ENCODE data around the gene VGLL2. TPM values are rescaled to one million over a fixed set of nuclear protein-coding genes. Genes with fewer than 3 reads are reported as not detected.

VGLL2 gene
- polyA plus RNA-seq, 2 donors, result 0.04 TPM

GRCh38 chr6:117267054-117267347 is 1.6 kb downstream of the VGLL2 start:
- H3K27ac ChIP-seq (ENCODE audit: low read depth in 2 of 2, low read length in 1 of 2), result no peak overlapping the region
- H3K27me3 ChIP-seq (ENCODE audit: control insufficient read depth in 1 of 2, insufficient read depth in 2 of 2, low read length in 2 of 2), result peaks cover 17 to 59% of the 10 kb centered on the region in 2 donors
- 29 to 38% methylated on average over 5 of the region's 5 CpGs for WGBS, 2 donors
- H3K9me3 ChIP-seq (ENCODE audit: control insufficient read depth in 2 of 2, insufficient read depth in 1 of 2, low read depth in 1 of 2, low read length in 1 of 2), result peaks cover 4 to 6% of the 10 kb centered on the region in 2 donors
- no peaks in the 10 kb centered on the region for H3K36me3 ChIP-seq (ENCODE audit: control insufficient read depth in 2 of 2, insufficient read depth in 2 of 2, low read length in 1 of 2)
- peaks cover 11 to 13% of the 10 kb centered on the region in 2 donors for H3K4me1 ChIP-seq (ENCODE audit: control insufficient read depth in 2 of 2, insufficient read depth in 2 of 2, low read length in 1 of 2)
- no peak overlapping the region for H3K4me3 ChIP-seq (ENCODE audit: low read depth in 1 of 2, low read length in 2 of 2)

GRCh38 chr6:117267766-117268534 is 2.6 kb downstream of the VGLL2 start:
- Histone ChIP-seq H3K4me3 (ENCODE audit: low read depth in 1 of 2, low read length in 2 of 2) (no peak overlapping the region), H3K4me1 (ENCODE audit: control insufficient read depth in 2 of 2, insufficient read depth in 2 of 2, low read length in 1 of 2) (peaks cover 11 to 13% of the 10 kb centered on the region in 2 donors), H3K36me3 (ENCODE audit: control insufficient read depth in 2 of 2, insufficient read depth in 2 of 2, low read length in 1 of 2) (no peaks in the 10 kb centered on the region), H3K9me3 (ENCODE audit: control insufficient read depth in 2 of 2, insufficient read depth in 1 of 2, low read depth in 1 of 2, low read length in 1 of 2) (peaks cover 4 to 6% of the 10 kb centered on the region in 2 donors), H3K27me3 (ENCODE audit: control insufficient read depth in 1 of 2, insufficient read depth in 2 of 2, low read length in 2 of 2) (peaks cover 19 to 60% of the 10 kb centered on the region in 2 donors), H3K27ac (ENCODE audit: low read depth in 2 of 2, low read length in 1 of 2) (no peak overlapping the region)
- 21 to 32% methylated on average over 11 of the region's 11 CpGs for WGBS, 2 donors

GRCh38 chr6:117268924-117269323 is 3.6 kb downstream of the VGLL2 start:
- no peak overlapping the region for H3K27ac ChIP-seq (ENCODE audit: low read depth in 2 of 2, low read length in 1 of 2)
- H3K4me1 ChIP-seq (ENCODE audit: control insufficient read depth in 2 of 2, insufficient read depth in 2 of 2, low read length in 1 of 2), result peaks cover 11 to 13% of the 10 kb centered on the region in 2 donors
- 32 to 39% methylated on average over 1 of the region's 1 CpG for WGBS, 2 donors
- H3K4me3 ChIP-seq (ENCODE audit: low read depth in 1 of 2, low read length in 2 of 2), result no peak overlapping the region
- H3K27me3 ChIP-seq (ENCODE audit: control insufficient read depth in 1 of 2, insufficient read depth in 2 of 2, low read length in 2 of 2), result peaks cover 19 to 53% of the 10 kb centered on the region in 2 donors
- no peaks in the 10 kb centered on the region for H3K36me3 ChIP-seq (ENCODE audit: control insufficient read depth in 2 of 2, insufficient read depth in 2 of 2, low read length in 1 of 2)
- H3K9me3 ChIP-seq (ENCODE audit: control insufficient read depth in 2 of 2, insufficient read depth in 1 of 2, low read depth in 1 of 2, low read length in 1 of 2), result peaks cover 2 to 4% of the 10 kb centered on the region in 2 donors

GRCh38 chr6:117269638-117270054 is 4.3 kb downstream of the VGLL2 start:
- Histone ChIP-seq H3K36me3 (ENCODE audit: control insufficient read depth in 2 of 2, insufficient read depth in 2 of 2, low read length in 1 of 2) (no peaks in the 10 kb centered on the region), H3K9me3 (ENCODE audit: control insufficient read depth in 2 of 2, insufficient read depth in 1 of 2, low read depth in 1 of 2, low read length in 1 of 2) (peaks cover 2 to 4% of the 10 kb centered on the region in 2 donors), H3K27me3 (ENCODE audit: control insufficient read depth in 1 of 2, insufficient read depth in 2 of 2, low read length in 2 of 2) (peaks cover 19 to 46% of the 10 kb centered on the region in 2 donors), H3K4me3 (ENCODE audit: low read depth in 1 of 2, low read length in 2 of 2) (peak overlapping the region in 1 of 2 donors; percentile 54), H3K27ac (ENCODE audit: low read depth in 2 of 2, low read length in 1 of 2) (no peak overlapping the region), H3K4me1 (ENCODE audit: control insufficient read depth in 2 of 2, insufficient read depth in 2 of 2, low read length in 1 of 2) (peaks cover 6 to 13% of the 10 kb centered on the region in 2 donors)
- 11 to 17% methylated on average over 8 of the region's 8 CpGs for WGBS, 2 donors

GRCh38 chr6:117270055-117270842 is 4.9 kb downstream of the VGLL2 start:
- peak overlapping the region; percentile 50 to 54 for H3K4me3 ChIP-seq (ENCODE audit: low read depth in 1 of 2, low read length in 2 of 2)
- peaks cover 2 to 4% of the 10 kb centered on the region in 2 donors for H3K9me3 ChIP-seq (ENCODE audit: control insufficient read depth in 2 of 2, insufficient read depth in 1 of 2, low read depth in 1 of 2, low read length in 1 of 2)
- H3K27ac ChIP-seq (ENCODE audit: low read depth in 2 of 2, low read length in 1 of 2), result no peak overlapping the region
- no peaks in the 10 kb centered on the region for H3K36me3 ChIP-seq (ENCODE audit: control insufficient read depth in 2 of 2, insufficient read depth in 2 of 2, low read length in 1 of 2)
- WGBS, 2 donors, result 4 to 5% methylated on average over 55 to 74 of the region's 74 CpGs
- H3K4me1 ChIP-seq (ENCODE audit: control insufficient read depth in 2 of 2, insufficient read depth in 2 of 2, low read length in 1 of 2), result peaks cover 6 to 13% of the 10 kb centered on the region in 2 donors
- H3K27me3 ChIP-seq (ENCODE audit: control insufficient read depth in 1 of 2, insufficient read depth in 2 of 2, low read length in 2 of 2), result peaks cover 19 to 43% of the 10 kb centered on the region in 2 donors

- Histone ChIP-seq H3K36me3 (ENCODE audit: control insufficient read depth in 2 of 2, insufficient read depth in 2 of 2, low read length in 1 of 2) (no peaks in the 10 kb centered on the region), H3K4me3 (ENCODE audit: low read depth in 1 of 2, low read length in 2 of 2) (peak overlapping the region; percentile 50 to 54), H3K4me1 (ENCODE audit: control insufficient read depth in 2 of 2, insufficient read depth in 2 of 2, low read length in 1 of 2) (peaks cover 6 to 7% of the 10 kb centered on the region in 2 donors), H3K9me3 (ENCODE audit: control insufficient read depth in 2 of 2, insufficient read depth in 1 of 2, low read depth in 1 of 2, low read length in 1 of 2) (peaks cover 2 to 4% of the 10 kb centered on the region in 2 donors), H3K27ac (ENCODE audit: low read depth in 2 of 2, low read length in 1 of 2) (no peak overlapping the region), H3K27me3 (ENCODE audit: control insufficient read depth in 1 of 2, insufficient read depth in 2 of 2, low read length in 2 of 2) (peaks cover 19 to 40% of the 10 kb centered on the region in 2 donors)
- 4 to 5% methylated on average over 39 to 48 of the region's 48 CpGs for WGBS, 2 donors
These were observed 5.6 kb downstream of the VGLL2 start for GRCh38 chr6:117270843-117271507.

GRCh38 chr6:117272032-117272866 is 6.9 kb downstream of the VGLL2 start:
- WGBS, 2 donors, result 25 to 35% methylated on average over 8 of the region's 8 CpGs
- no peak overlapping the region for H3K27ac ChIP-seq (ENCODE audit: low read depth in 2 of 2, low read length in 1 of 2)
- no peak overlapping the region for H3K4me3 ChIP-seq (ENCODE audit: low read depth in 1 of 2, low read length in 2 of 2)
- no peaks in the 10 kb centered on the region for H3K36me3 ChIP-seq (ENCODE audit: control insufficient read depth in 2 of 2, insufficient read depth in 2 of 2, low read length in 1 of 2)
- H3K9me3 ChIP-seq (ENCODE audit: control insufficient read depth in 2 of 2, insufficient read depth in 1 of 2, low read depth in 1 of 2, low read length in 1 of 2), result peaks cover 2 to 4% of the 10 kb centered on the region in 2 donors
- H3K27me3 ChIP-seq (ENCODE audit: control insufficient read depth in 1 of 2, insufficient read depth in 2 of 2, low read length in 2 of 2), result peaks cover 15 to 30% of the 10 kb centered on the region in 2 donors
- peaks cover 6% of the 10 kb centered on the region in 2 donors for H3K4me1 ChIP-seq (ENCODE audit: control insufficient read depth in 2 of 2, insufficient read depth in 2 of 2, low read length in 1 of 2)

GRCh38 chr6:117272891-117273290 is 7.5 kb downstream of the VGLL2 start:
- H3K4me3 ChIP-seq (ENCODE audit: low read depth in 1 of 2, low read length in 2 of 2), result no peak overlapping the region
- H3K27me3 ChIP-seq (ENCODE audit: control insufficient read depth in 1 of 2, insufficient read depth in 2 of 2, low read length in 2 of 2), result peaks cover 10 to 25% of the 10 kb centered on the region in 2 donors
- WGBS, 2 donors, result 25 to 49% methylated on average over 1 of the region's 1 CpG
- H3K36me3 ChIP-seq (ENCODE audit: control insufficient read depth in 2 of 2, insufficient read depth in 2 of 2, low read length in 1 of 2), result no peaks in the 10 kb centered on the region
- peaks cover 6% of the 10 kb centered on the region in 2 donors for H3K4me1 ChIP-seq (ENCODE audit: control insufficient read depth in 2 of 2, insufficient read depth in 2 of 2, low read length in 1 of 2)
- no peak overlapping the region for H3K27ac ChIP-seq (ENCODE audit: low read depth in 2 of 2, low read length in 1 of 2)
- H3K9me3 ChIP-seq (ENCODE audit: control insufficient read depth in 2 of 2, insufficient read depth in 1 of 2, low read depth in 1 of 2, low read length in 1 of 2), result peaks cover 2 to 4% of the 10 kb centered on the region in 2 donors

GRCh38 chr6:117275205-117275604 is 9.8 kb downstream of the VGLL2 start:
- Histone ChIP-seq H3K27me3 (ENCODE audit: control insufficient read depth in 1 of 2, insufficient read depth in 2 of 2, low read length in 2 of 2) (peaks cover 6 to 13% of the 10 kb centered on the region in 2 donors), H3K9me3 (ENCODE audit: control insufficient read depth in 2 of 2, insufficient read depth in 1 of 2, low read depth in 1 of 2, low read length in 1 of 2) (peaks cover under 1 to 4% of the 10 kb centered on the region in 2 donors), H3K27ac (ENCODE audit: low read depth in 2 of 2, low read length in 1 of 2) (no peak overlapping the region), H3K4me3 (ENCODE audit: low read depth in 1 of 2, low read length in 2 of 2) (no peak overlapping the region), H3K4me1 (ENCODE audit: control insufficient read depth in 2 of 2, insufficient read depth in 2 of 2, low read length in 1 of 2) (peaks cover 5 to 6% of the 10 kb centered on the region in 2 donors), H3K36me3 (ENCODE audit: control insufficient read depth in 2 of 2, insufficient read depth in 2 of 2, low read length in 1 of 2) (no peaks in the 10 kb centered on the region)
- 83 to 89% methylated on average over 9 of the region's 9 CpGs for WGBS, 2 donors
